GM12892 (cell line): ENCODE data around the gene SLC9A1.

ENCODE experiments used
- POLR2A ChIP-seq: IDR thresholded peaks from 2 replicates; pipeline ENCODE4 v1.6.1; 2011; ENCODE audit warnings: low read depth, low read length, control low read depth
- POLR2AphosphoS5 ChIP-seq: IDR thresholded peaks from 2 replicates; pipeline ENCODE4 v1.6.1; 2011; ENCODE audit warnings: low read depth, low read length, control low read depth

DNA sequence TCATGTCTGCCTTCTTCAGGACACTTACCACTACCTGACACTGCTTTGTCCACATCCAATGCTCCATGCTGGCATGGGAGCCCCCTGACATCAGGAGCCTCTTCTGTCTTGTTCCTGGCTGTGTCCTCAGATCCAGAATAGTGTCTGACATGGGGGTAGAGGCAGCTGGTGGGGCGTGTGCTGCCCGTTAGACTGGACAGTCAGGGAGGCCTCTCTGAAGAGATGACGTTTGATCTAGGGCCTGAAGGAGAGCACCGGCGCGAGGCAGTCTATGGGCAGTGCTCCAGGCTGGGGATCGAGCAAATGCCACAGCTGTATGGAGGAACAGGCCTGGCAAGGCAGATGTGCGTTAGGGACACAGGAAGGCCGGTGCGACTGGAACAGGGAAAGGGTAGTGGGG lies 16.6 kb downstream of the SLC9A1 start:
- TF ChIP-seq POLR2A: no peak
- no peak for TF ChIP-seq POLR2AphosphoS5
